PC-3 (cell line): Measurements from ENCODE around the gene TRIM27.
"Not testable (repeated sequence)": the region's sequence is repeated elsewhere in the genome, so short reads cannot be mapped to it uniquely, and the experiment has no call there.

Experiments used
- CTCF ChIP-seq: fragments of 300-600 bp; sonication (generic); conservative IDR thresholded peaks from 2 replicates; pipeline ENCODE4 v1.5.1; 2017; ENCODE audit warnings: antibody characterized with exemption, low read depth, mild to moderate bottlenecking, low read length
- EZH2 ChIP-seq: fragments of 300-600 bp; sonication (generic); IDR thresholded peaks from one replicate; pipeline ENCODE4 v1.6.1; 2017; ENCODE audit warnings: antibody characterized with exemption, mild to moderate bottlenecking, low read length; ENCODE audit not compliant: unreplicated experiment

- not testable (repeated sequence) for TF ChIP-seq CTCF, EZH2
Measured at GRCh38 chr6:28866205-28867085, 57.3 kb downstream of the TRIM27 start.
